Esophagus squamous epithelium (tissue), 4 donors: ENCODE results near the gene ABCC1.

Source experiments
- POLR2A ChIP-seq, 4 donors: fragments of 450-650 bp; IDR thresholded peaks; one replicate each; pipeline ENCODE4 v1.6.1; 2017; ENCODE audit warnings: antibody characterized with exemption in 4 of 4, mild to moderate bottlenecking in 4 of 4, moderate library complexity in 3 of 4
- TF ChIP-seq, protein P1 (sequence below), 6 experiments: fragments of 450-650 bp in 4 of 6; fragments of 200-600 bp in 2 of 6; sonication (generic) in 2 of 6; IDR thresholded peaks; one replicate each; pipeline ENCODE4 v1.5.1; 2016 to 2019; ENCODE audit warnings: antibody characterized with exemption in 6 of 6, mild to moderate bottlenecking in 4 of 6, moderate library complexity in 4 of 6

DNA sequence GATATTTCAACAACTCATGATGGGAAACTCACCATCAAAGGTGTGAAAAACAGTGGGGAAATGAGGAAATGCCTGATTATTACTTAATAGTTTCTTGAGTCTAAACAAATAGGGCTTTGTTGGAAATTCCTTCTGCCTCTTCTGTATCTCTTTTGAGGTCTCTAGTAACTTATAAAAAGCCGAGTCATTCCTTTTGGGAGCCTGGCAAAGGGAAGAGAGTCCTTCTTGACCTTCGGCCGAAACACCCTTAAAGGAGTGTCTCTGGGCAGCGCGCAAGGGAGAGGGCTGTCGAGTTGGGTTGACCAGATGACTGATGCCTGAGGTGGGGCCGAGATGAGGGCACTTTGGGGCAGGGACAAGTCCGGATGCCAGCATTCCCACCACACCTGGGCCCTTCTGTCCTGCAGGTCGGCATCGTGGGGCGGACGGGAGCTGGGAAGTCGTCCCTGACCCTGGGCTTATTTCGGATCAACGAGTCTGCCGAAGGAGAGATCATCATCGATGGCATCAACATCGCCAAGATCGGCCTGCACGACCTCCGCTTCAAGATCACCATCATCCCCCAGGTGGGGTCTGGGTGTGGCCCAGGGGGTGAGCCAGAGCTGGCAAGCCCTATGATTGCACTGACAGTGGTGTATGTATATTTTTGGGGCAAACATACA is 184.7 kb downstream of the ABCC1 start:
- TF ChIP-seq, protein P1, sequence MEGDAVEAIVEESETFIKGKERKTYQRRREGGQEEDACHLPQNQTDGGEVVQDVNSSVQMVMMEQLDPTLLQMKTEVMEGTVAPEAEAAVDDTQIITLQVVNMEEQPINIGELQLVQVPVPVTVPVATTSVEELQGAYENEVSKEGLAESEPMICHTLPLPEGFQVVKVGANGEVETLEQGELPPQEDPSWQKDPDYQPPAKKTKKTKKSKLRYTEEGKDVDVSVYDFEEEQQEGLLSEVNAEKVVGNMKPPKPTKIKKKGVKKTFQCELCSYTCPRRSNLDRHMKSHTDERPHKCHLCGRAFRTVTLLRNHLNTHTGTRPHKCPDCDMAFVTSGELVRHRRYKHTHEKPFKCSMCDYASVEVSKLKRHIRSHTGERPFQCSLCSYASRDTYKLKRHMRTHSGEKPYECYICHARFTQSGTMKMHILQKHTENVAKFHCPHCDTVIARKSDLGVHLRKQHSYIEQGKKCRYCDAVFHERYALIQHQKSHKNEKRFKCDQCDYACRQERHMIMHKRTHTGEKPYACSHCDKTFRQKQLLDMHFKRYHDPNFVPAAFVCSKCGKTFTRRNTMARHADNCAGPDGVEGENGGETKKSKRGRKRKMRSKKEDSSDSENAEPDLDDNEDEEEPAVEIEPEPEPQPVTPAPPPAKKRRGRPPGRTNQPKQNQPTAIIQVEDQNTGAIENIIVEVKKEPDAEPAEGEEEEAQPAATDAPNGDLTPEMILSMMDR (IDR thresholded peaks at IDR 0.05) = no peak
- no peak for TF ChIP-seq POLR2A (IDR thresholded peaks at IDR 0.05)
